Neural cell (in vitro differentiated cells): ENCODE results near the gene SDCCAG8. TPM values are rescaled to one million over a fixed set of nuclear protein-coding genes. Genes with fewer than 3 reads are reported as not detected.

Experiments
- H2AFZ ChIP-seq: fragments of 200-600, 300-800 bp; sonication (generic), shearing (Covaris generic); 2 replicates; pipeline ENCODE4 v1.6.0; 2014; ENCODE audit warnings: low read depth, mild to moderate bottlenecking, antibody characterized with exemption, low read length, moderate library complexity
- H3F3A ChIP-seq: fragments of 200-600 bp; shearing (Covaris generic); 2 replicates; pipeline ENCODE4 v1.6.1; 2016; ENCODE audit warnings: mild to moderate bottlenecking, moderate library complexity, mixed read lengths, antibody characterized with exemption, low read length; ENCODE audit not compliant: insufficient read depth, poor library complexity, severe bottlenecking
- H3K27ac ChIP-seq: fragments of 200-600, 300-800 bp; sonication (generic), shearing (Covaris generic); 2 replicates; pipeline ENCODE4 v1.5.1; 2014; ENCODE audit warnings: mild to moderate bottlenecking, low read length, moderate library complexity
- H3K27me3 ChIP-seq: fragments of 300-800, 200-600 bp; sonication (generic), shearing (Covaris generic); 2 replicates; pipeline ENCODE4 v1.6.0; 2014; ENCODE audit warnings: mild to moderate bottlenecking, low read depth, low read length, moderate library complexity; ENCODE audit not compliant: insufficient read depth
- H3K36me3 ChIP-seq: fragments of 300-800, 200-600 bp; sonication (generic), shearing (Covaris generic); 2 replicates; pipeline ENCODE4 v1.5.1; 2014; ENCODE audit warnings: mild to moderate bottlenecking, antibody characterized with exemption, low read length, moderate library complexity; ENCODE audit not compliant: insufficient read depth
- H3K4me2 ChIP-seq: fragments of 300-800, 200-600 bp; sonication (generic), shearing (Covaris generic); 2 replicates; pipeline ENCODE4 v1.6.0; 2014; ENCODE audit warnings: mild to moderate bottlenecking, low read length
- H3K4me3 ChIP-seq: fragments of 300-800, 200-600 bp; sonication (generic), shearing (Covaris generic); 2 replicates; pipeline ENCODE4 v1.5.1; 2014; ENCODE audit warnings: mild to moderate bottlenecking, low read length, moderate library complexity
- H3K79me2 ChIP-seq: fragments of 200-600 bp; shearing (Covaris generic); replicated peaks from 2 replicates; pipeline ENCODE4 v1.6.0; 2014; ENCODE audit warnings: mild to moderate bottlenecking, low read length, moderate library complexity; ENCODE audit not compliant: insufficient read depth
- H3K9ac ChIP-seq: fragments of 300-800, 200-600 bp; sonication (generic), shearing (Covaris generic); 2 replicates; pipeline ENCODE4 v1.6.1; 2016; ENCODE audit warnings: mild to moderate bottlenecking, low read length, mixed read lengths
- H3K9me2 ChIP-seq: fragments of 200-600 bp; shearing (Covaris generic); 2 replicates; pipeline ENCODE4 v1.6.1; 2016; ENCODE audit warnings: mild to moderate bottlenecking, low read length, mixed read lengths; ENCODE audit not compliant: insufficient read depth
- H3K9me3 ChIP-seq: fragments of 200-600, 300-800 bp; sonication (generic), shearing (Covaris generic); 2 replicates; pipeline ENCODE4 v1.6.1; 2016; ENCODE audit warnings: mild to moderate bottlenecking, mixed run types, low read length, moderate library complexity, mixed read lengths
- H4K20me1 ChIP-seq: fragments of 200-600 bp; shearing (Covaris generic); 2 replicates; pipeline ENCODE4 v1.6.1; 2016; ENCODE audit warnings: mild to moderate bottlenecking, mixed run types; ENCODE audit not compliant: insufficient read depth
- CTCF ChIP-seq: fragments of 450-650 bp; IDR thresholded peaks from 2 replicates; pipeline ENCODE4 v1.5.1; 2014; ENCODE audit warnings: antibody characterized with exemption, mild to moderate bottlenecking, moderate library complexity; ENCODE audit not compliant: poor library complexity, severe bottlenecking
- EP300 ChIP-seq: fragments of 450-650 bp; conservative IDR thresholded peaks from 2 replicates; pipeline ENCODE4 v1.6.1; 2014; ENCODE audit warnings: antibody characterized with exemption, mild to moderate bottlenecking, moderate library complexity; ENCODE audit not compliant: poor library complexity, severe bottlenecking
- EZH2 ChIP-seq: fragments of 200-600, 300-800 bp; shearing (Covaris generic), sonication (generic); IDR thresholded peaks from 2 replicates; pipeline ENCODE4 v1.6.1; 2014; ENCODE audit warnings: antibody characterized with exemption, low read length, borderline replicate concordance, mild to moderate bottlenecking; ENCODE audit not compliant: insufficient read depth, poor library complexity, severe bottlenecking
- MXI1 ChIP-seq: fragments of 450-650 bp; conservative IDR thresholded peaks from 2 replicates; pipeline ENCODE4 v1.6.1; 2014; ENCODE audit warnings: antibody characterized with exemption, mild to moderate bottlenecking; ENCODE audit not compliant: poor library complexity, severe bottlenecking
- POLR2AphosphoS5 ChIP-seq: IDR thresholded peaks from 2 replicates; pipeline ENCODE4 v1.6.1; 2012
- RAD21 ChIP-seq: fragments of 450-650 bp; conservative IDR thresholded peaks from 2 replicates; pipeline ENCODE4 v1.6.1; 2014; ENCODE audit warnings: antibody characterized with exemption, mild to moderate bottlenecking, moderate library complexity
- REST ChIP-seq: IDR thresholded peaks from 2 replicates; pipeline ENCODE4 v1.6.1; 2012; ENCODE audit warnings: borderline replicate concordance
- SMC3 ChIP-seq: fragments of 450-650 bp; conservative IDR thresholded peaks from 2 replicates; pipeline ENCODE4 v1.6.1; 2014; ENCODE audit warnings: antibody characterized with exemption, mild to moderate bottlenecking, moderate library complexity; ENCODE audit not compliant: poor library complexity
- TAF1 ChIP-seq: IDR thresholded peaks from 2 replicates; pipeline ENCODE4 v1.6.1; 2012; ENCODE audit warnings: low read depth
- polyA plus RNA-seq: library from polyadenylated mRNA; depleted of rRNA; stranded (reverse); fragments of >200 nt; gene quantifications from 2 replicates; pipeline ENCODE4 v1.2.3, GENCODE V29; 2014

Gene SDCCAG8
- polyA plus RNA-seq, 1 donor from 2014 or later = 32.2 TPM

GRCh38 chr1:243457363-243457982 lies 201.6 kb downstream of the SDCCAG8 start:
- Histone ChIP-seq H3K27ac (no peak overlapping the region), H3K9me2 (no peaks in the 10 kb centered on the region), H2AFZ (no peak overlapping the region), H3F3A (no peaks in the 10 kb centered on the region), H3K9me3 (no peaks in the 10 kb centered on the region), H3K36me3 (no peaks in the 10 kb centered on the region), H3K9ac (no peak overlapping the region), H3K4me2 (no peak overlapping the region), H3K4me3 (no peak overlapping the region), H3K79me2 (no peaks in the 10 kb centered on the region), H3K27me3 (no peaks in the 10 kb centered on the region), H4K20me1 (no peaks in the 10 kb centered on the region)
- TF ChIP-seq MXI1 (no peak), RAD21 (no peak), CTCF (no peak), SMC3 (no peak), EP300 (no peak), POLR2AphosphoS5 (no peak), EZH2 (no peak), TAF1 (no peak), REST (no peak)

DNA sequence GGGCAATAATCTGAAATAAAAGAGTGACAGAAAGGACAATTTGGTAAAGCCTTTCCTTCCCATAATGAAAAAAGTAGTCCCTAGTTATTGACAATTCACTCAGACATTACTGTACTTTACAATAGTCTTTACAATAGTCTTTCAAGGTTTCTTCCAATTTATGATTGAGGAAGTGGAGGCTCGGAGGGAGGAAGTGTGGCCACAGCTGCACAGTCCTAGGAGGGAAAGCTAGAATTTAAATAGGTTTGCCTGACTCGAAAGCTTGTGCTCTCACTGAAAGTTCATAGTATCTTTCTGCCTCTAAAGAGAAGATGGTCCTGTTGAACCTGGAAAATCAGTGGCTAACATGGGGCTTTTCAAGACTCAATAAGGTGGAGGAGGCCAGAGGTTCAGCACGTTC lies 203.2 kb downstream of the SDCCAG8 start:
- Histone ChIP-seq H3K79me2 (no peaks in the 10 kb centered on the region), H3K4me2 (no peak overlapping the region), H3K36me3 (no peaks in the 10 kb centered on the region), H2AFZ (no peak overlapping the region), H3K4me3 (no peak overlapping the region), H3K9me3 (no peaks in the 10 kb centered on the region), H3K27ac (no peak overlapping the region), H3K9me2 (no peaks in the 10 kb centered on the region), H3F3A (no peaks in the 10 kb centered on the region), H3K9ac (no peak overlapping the region), H3K27me3 (no peaks in the 10 kb centered on the region), H4K20me1 (no peaks in the 10 kb centered on the region)
- TF ChIP-seq POLR2AphosphoS5 = no peak
- TF ChIP-seq TAF1 = no peak
- no peak for TF ChIP-seq RAD21
- TF ChIP-seq EZH2 = no peak
- no peak for TF ChIP-seq CTCF
- TF ChIP-seq MXI1 = no peak
- TF ChIP-seq EP300 = no peak
- TF ChIP-seq SMC3 = no peak
- TF ChIP-seq REST = no peak
